H9 (cell line): ENCODE results near the gene DNAI2. TPM values are rescaled to one million over a fixed set of nuclear protein-coding genes. Genes with fewer than 3 reads are reported as not detected.

ENCODE experiments used
- DNase-seq: peaks from one replicate; pipeline ENCODE4 v3.0.0-alpha.2; 2017
- H2AFZ ChIP-seq: one replicate; pipeline ENCODE4 v1.6.1; 2013; ENCODE audit warnings: mild to moderate bottlenecking, low read length, control low read depth, moderate library complexity
- H2AK5ac ChIP-seq: 2 replicates; pipeline ENCODE4 v1.6.1; 2013; ENCODE audit warnings: low read length, control low read depth, mixed read lengths; ENCODE audit not compliant: insufficient read length
- H2BK120ac ChIP-seq: one replicate; pipeline ENCODE4 v1.6.1; 2013; ENCODE audit warnings: low read depth, mild to moderate bottlenecking, low read length, control low read depth, inconsistent platforms; ENCODE audit not compliant: poor library complexity, severe bottlenecking
- H2BK12ac ChIP-seq: 2 replicates; pipeline ENCODE4 v1.6.1; 2013; ENCODE audit warnings: low read length, control low read depth, mixed read lengths, low read depth; ENCODE audit not compliant: insufficient read length
- H2BK15ac ChIP-seq: 2 replicates; pipeline ENCODE4 v1.6.1; 2013; ENCODE audit warnings: low read depth, low read length, control low read depth
- H2BK20ac ChIP-seq: one replicate; pipeline ENCODE4 v1.6.1; 2013; ENCODE audit warnings: low read depth, mild to moderate bottlenecking, low read length, control low read depth, inconsistent platforms; ENCODE audit not compliant: poor library complexity, severe bottlenecking
- H2BK5ac ChIP-seq: 2 replicates; pipeline ENCODE4 v1.6.1; 2013; ENCODE audit warnings: low read length, control low read depth, mixed read lengths; ENCODE audit not compliant: insufficient read length
- H3K14ac ChIP-seq: 2 replicates; pipeline ENCODE4 v1.6.1; 2013; ENCODE audit warnings: low read length, control low read depth; ENCODE audit not compliant: insufficient read depth
- H3K18ac ChIP-seq: 2 replicates; pipeline ENCODE4 v1.6.1; 2013; ENCODE audit warnings: low read depth, mild to moderate bottlenecking, mixed read lengths, low read length, control low read depth; ENCODE audit not compliant: insufficient read length
- H3K23ac ChIP-seq: 2 replicates; pipeline ENCODE4 v1.6.1; 2013; ENCODE audit warnings: low read length, control low read depth, mixed read lengths, low read depth; ENCODE audit not compliant: insufficient read length
- H3K23me2 ChIP-seq: 2 replicates; pipeline ENCODE4 v1.6.1; 2013; ENCODE audit warnings: low read depth, mild to moderate bottlenecking, mixed read lengths, low read length, control low read depth; ENCODE audit not compliant: insufficient read length, poor library complexity, severe bottlenecking
- H3K27ac ChIP-seq: 2 replicates; pipeline ENCODE4 v1.5.1; 2013; ENCODE audit warnings: low read length, control low read depth, mixed read lengths, low read depth; ENCODE audit not compliant: insufficient read length
- H3K27me3 ChIP-seq: 2 replicates; pipeline ENCODE4 v1.6.1; 2013; ENCODE audit warnings: low read length, control low read depth, inconsistent platforms; ENCODE audit not compliant: insufficient read depth
- H3K4ac ChIP-seq: 2 replicates; pipeline ENCODE4 v1.6.1; 2013; ENCODE audit warnings: low read depth, mild to moderate bottlenecking, control low read depth, inconsistent platforms, low read length, moderate library complexity
- H3K4me1 ChIP-seq: 2 replicates; pipeline ENCODE4 v1.6.1; 2013; ENCODE audit warnings: low read length, control low read depth, inconsistent platforms; ENCODE audit not compliant: insufficient read depth
- H3K4me2 ChIP-seq: 2 replicates; pipeline ENCODE4 v1.6.1; 2013; ENCODE audit warnings: low read length, control low read depth, mixed read lengths; ENCODE audit not compliant: insufficient read length, insufficient read depth
- H3K56ac ChIP-seq: 2 replicates; pipeline ENCODE4 v1.6.1; 2013; ENCODE audit warnings: low read depth, mild to moderate bottlenecking, mixed read lengths, low read length, control low read depth; ENCODE audit not compliant: insufficient read length
- H3K79me1 ChIP-seq: 2 replicates; pipeline ENCODE4 v1.6.1; 2013; ENCODE audit warnings: low read depth, mild to moderate bottlenecking, moderate library complexity, low read length, control low read depth, inconsistent platforms; ENCODE audit not compliant: insufficient read depth, poor library complexity, severe bottlenecking
- H3K79me2 ChIP-seq: 2 replicates; pipeline ENCODE4 v1.6.1; 2013; ENCODE audit warnings: low read length, control low read depth, inconsistent platforms; ENCODE audit not compliant: insufficient read depth
- H3K9ac ChIP-seq: 2 replicates; pipeline ENCODE4 v1.6.1; 2013; ENCODE audit warnings: low read length, control low read depth, mixed read lengths; ENCODE audit not compliant: insufficient read length; ENCODE audit errors: extremely low read depth
- H3K9me3 ChIP-seq: one replicate; pipeline ENCODE4 v1.6.1; 2013; ENCODE audit warnings: low read depth, low read length, inconsistent platforms; ENCODE audit not compliant: control insufficient read depth
- H3T11ph ChIP-seq: one replicate; pipeline ENCODE4 v1.6.1; 2013; ENCODE audit warnings: mild to moderate bottlenecking, low read length, control low read depth, inconsistent platforms
- H4K20me1 ChIP-seq: one replicate; pipeline ENCODE4 v1.6.1; 2013; ENCODE audit not compliant: control insufficient read depth, insufficient read length, insufficient read depth
- H4K5ac ChIP-seq: 2 replicates; pipeline ENCODE4 v1.6.1; 2013; ENCODE audit warnings: low read depth, mild to moderate bottlenecking, mixed read lengths, low read length, control low read depth; ENCODE audit not compliant: insufficient read length
- H4K8ac ChIP-seq: replicated peaks from 2 replicates; pipeline ENCODE4 v1.6.1; 2013; ENCODE audit warnings: low read length, control low read depth, mixed read lengths, low read depth; ENCODE audit not compliant: insufficient read length
- H4K91ac ChIP-seq: 2 replicates; pipeline ENCODE4 v1.6.1; 2013; ENCODE audit warnings: low read depth, mild to moderate bottlenecking, moderate library complexity, mixed read lengths, low read length, control low read depth; ENCODE audit not compliant: insufficient read length
- H3K27ac Mint-ChIP-seq, 3 experiments: 2 replicates in 2 of 3; 3 replicates in 1 of 3; pipeline ENCODE4 v1.8.0; 2020 to 2021; ENCODE audit warnings: mixed read lengths in 3 of 3, mild to moderate bottlenecking in 1 of 3, moderate library complexity in 1 of 3
- H3K27me3 Mint-ChIP-seq: 2 replicates; pipeline ENCODE4 v1.8.0; 2021; ENCODE audit warnings: low read depth, mild to moderate bottlenecking, moderate library complexity, mixed read lengths
- H3K36me3 Mint-ChIP-seq, 3 experiments: 2 replicates in 2 of 3; 3 replicates in 1 of 3; pipeline ENCODE4 v1.8.0; 2020 to 2021; ENCODE audit warnings: low read depth in 3 of 3, mixed read lengths in 3 of 3; ENCODE audit not compliant: insufficient read depth in 1 of 3
- H3K4me1 Mint-ChIP-seq, 2 experiments: 2 replicates each; pipeline ENCODE4 v1.8.0; 2020; ENCODE audit warnings: mixed read lengths in 2 of 2
- H3K4me3 Mint-ChIP-seq, 2 experiments: 2 replicates in 1 of 2; 3 replicates in 1 of 2; pipeline ENCODE4 v1.8.0; 2020 to 2021; ENCODE audit warnings: mild to moderate bottlenecking in 2 of 2, mixed read lengths in 2 of 2, moderate library complexity in 1 of 2
- H3K9me3 Mint-ChIP-seq, 2 experiments: 2 replicates in 1 of 2; 3 replicates in 1 of 2; pipeline ENCODE4 v1.8.0; 2020; ENCODE audit warnings: mild to moderate bottlenecking in 2 of 2, mixed read lengths in 2 of 2, moderate library complexity in 1 of 2
- WGBS: extraction: QIAGEN DNeasy Blood & Tissue Kit; methylation state at CpG from one replicate; pipeline ENCODE4 v1.1.7; 2013; ENCODE audit warnings: missing lambda C conversion rate, low lambda C conversion rate, mixed read lengths; ENCODE audit not compliant: insufficient read length; ENCODE audit errors: extremely low coverage; 5-methylcytosine and 5-hydroxymethylcytosine counted together
- total RNA-seq: library from RNA; stranded (reverse); gene quantifications from 2 replicates; pipeline ENCODE4 v1.2.1, GENCODE V29; 2021
- TF ChIP-seq, protein P1 (sequence below): fragments of 200-600 bp; sonication (generic); conservative IDR thresholded peaks from 3 replicates; pipeline ENCODE4 v1.8.0; 2021; ENCODE audit warnings: antibody characterized with exemption, mild to moderate bottlenecking

Gene DNAI2
- total RNA-seq, 1 experiment from 2014 or later = not detected

DNA sequence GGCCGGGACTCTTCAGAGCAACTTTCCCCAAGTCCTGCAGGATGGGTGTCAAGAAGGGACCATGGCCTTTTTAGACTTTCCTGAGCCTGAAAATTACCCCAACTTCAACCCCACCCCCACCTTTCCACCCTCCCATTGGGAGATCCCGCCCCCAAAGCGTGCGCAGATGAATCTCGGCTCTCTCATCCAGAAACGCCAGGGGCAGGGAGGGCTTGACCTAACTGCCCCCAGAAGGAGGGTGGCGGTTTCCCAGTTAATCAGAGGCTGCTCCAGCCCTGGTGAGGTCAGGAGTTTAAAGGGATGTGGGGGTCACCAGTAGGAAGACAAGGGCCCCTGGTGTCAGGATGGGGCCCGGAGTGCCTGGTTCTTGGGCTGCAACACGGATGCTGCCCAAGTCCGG lies 52.5 kb downstream of the DNAI2 start:
- no peak for DNase-seq
- H3K23ac ChIP-seq = no peak overlapping the region
- H3K4me1 ChIP-seq = no peaks in the 10 kb centered on the region
- no peaks in the 10 kb centered on the region for H3K9me3 ChIP-seq
- H3K27me3 Mint-ChIP-seq = peaks cover 86% of the 10 kb centered on the region
- H2BK12ac ChIP-seq = no peak overlapping the region
- no peak overlapping the region for H3K14ac ChIP-seq
- H3K9ac ChIP-seq = no peak overlapping the region
- H3K23me2 ChIP-seq = peaks cover 6% of the 10 kb centered on the region
- H3K4ac ChIP-seq = no peak overlapping the region
- no peak overlapping the region for H3K27ac ChIP-seq
- no peaks in the 10 kb centered on the region; a peak in 1 of 7 replicates for H3K36me3 Mint-ChIP-seq
- peaks cover 17 to 30% of the 10 kb centered on the region in 2 experiments for H3K4me1 Mint-ChIP-seq
- H2BK20ac ChIP-seq = no peak overlapping the region
- TF ChIP-seq, protein P1, sequence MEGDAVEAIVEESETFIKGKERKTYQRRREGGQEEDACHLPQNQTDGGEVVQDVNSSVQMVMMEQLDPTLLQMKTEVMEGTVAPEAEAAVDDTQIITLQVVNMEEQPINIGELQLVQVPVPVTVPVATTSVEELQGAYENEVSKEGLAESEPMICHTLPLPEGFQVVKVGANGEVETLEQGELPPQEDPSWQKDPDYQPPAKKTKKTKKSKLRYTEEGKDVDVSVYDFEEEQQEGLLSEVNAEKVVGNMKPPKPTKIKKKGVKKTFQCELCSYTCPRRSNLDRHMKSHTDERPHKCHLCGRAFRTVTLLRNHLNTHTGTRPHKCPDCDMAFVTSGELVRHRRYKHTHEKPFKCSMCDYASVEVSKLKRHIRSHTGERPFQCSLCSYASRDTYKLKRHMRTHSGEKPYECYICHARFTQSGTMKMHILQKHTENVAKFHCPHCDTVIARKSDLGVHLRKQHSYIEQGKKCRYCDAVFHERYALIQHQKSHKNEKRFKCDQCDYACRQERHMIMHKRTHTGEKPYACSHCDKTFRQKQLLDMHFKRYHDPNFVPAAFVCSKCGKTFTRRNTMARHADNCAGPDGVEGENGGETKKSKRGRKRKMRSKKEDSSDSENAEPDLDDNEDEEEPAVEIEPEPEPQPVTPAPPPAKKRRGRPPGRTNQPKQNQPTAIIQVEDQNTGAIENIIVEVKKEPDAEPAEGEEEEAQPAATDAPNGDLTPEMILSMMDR = no peak
- no peak overlapping the region for H4K5ac ChIP-seq
- H3K79me1 ChIP-seq = no peaks in the 10 kb centered on the region
- no peaks in the 10 kb centered on the region for H4K20me1 ChIP-seq
- peak overlapping the region; percentile 71 for H3K4me2 ChIP-seq
- H2AK5ac ChIP-seq = no peak overlapping the region
- H3K4me3 Mint-ChIP-seq = peak overlapping the region; percentile 51 to 78
- no peak overlapping the region for H2BK5ac ChIP-seq
- no peak overlapping the region for H3K56ac ChIP-seq
- H2BK120ac ChIP-seq = no peak overlapping the region
- no peaks in the 10 kb centered on the region for H3K79me2 ChIP-seq
- no peak overlapping the region; the same call in 1 of the 2 replicates for H2BK15ac ChIP-seq
- no peak overlapping the region for H4K91ac ChIP-seq
- H3K18ac ChIP-seq = no peak overlapping the region
- peak overlapping the region in 1 of 3 experiments; percentile 66; a peak in 1 of 7 replicates for H3K27ac Mint-ChIP-seq
- H3K27me3 ChIP-seq = no peaks in the 10 kb centered on the region; the same call in 1 of the 2 replicates
- WGBS = no CpG with 5 or more reads among the region's 10 CpGs
- H3T11ph ChIP-seq = no peak overlapping the region
- H3K9me3 Mint-ChIP-seq = no peaks in the 10 kb centered on the region
- no peak overlapping the region for H4K8ac ChIP-seq
- no peak overlapping the region for H2AFZ ChIP-seq
